ENCODE results near the gene PCDHGA6.
"Not testable (repeated sequence)": the region's sequence is repeated elsewhere in the genome, so short reads cannot be mapped to it uniquely, and the experiment has no call there.

PCDHGA6 gene

GRCh38 chr5:141392429-141393198 is 18.9 kb downstream of the PCDHGA6 start, which contains the start of gene PCDHGA8:
PCDHGA8 (plus strand) TSS chr5:141392633; CDS start chr5:141392814, 181 bp downstream.
- no peak for DNase-seq (ENCODE audit: low read depth in 3 of 3)

- no peak for DNase-seq (ENCODE audit: low read depth in 3 of 3)
Measured at GRCh38 chr5:141393267-141393666, 19.6 kb downstream of the PCDHGA6 start.

- not testable (repeated sequence) for DNase-seq (ENCODE audit: low read depth in 3 of 3)
Measured at GRCh38 chr5:141394401-141395187, 20.9 kb downstream of the PCDHGA6 start.

- peak in 1 of 3 donors; percentile 24 for DNase-seq (ENCODE audit: low read depth in 3 of 3)
Measured at GRCh38 chr5:141397756-141398551, 24.3 kb downstream of the PCDHGA6 start, which contains the start of gene PCDHGB5. PCDHGB5 (plus strand) TSS chr5:141397947; CDS start chr5:141398128, 181 bp downstream.

GRCh38 chr5:141398608-141399007 is 24.9 kb downstream of the PCDHGA6 start:
- no peak for DNase-seq (ENCODE audit: low read depth in 3 of 3)

- no peak for DNase-seq (ENCODE audit: low read depth in 3 of 3)
Measured at GRCh38 chr5:141399555-141400258, 26.0 kb downstream of the PCDHGA6 start.

GRCh38 chr5:141402553-141403243 is 29.0 kb downstream of the PCDHGA6 start, which contains the start of gene PCDHGA9:
PCDHGA9 (plus strand) TSS chr5:141402778; CDS start chr5:141402953, 175 bp downstream.
- no peak for DNase-seq (ENCODE audit: low read depth in 3 of 3)

GRCh38 chr5:141403387-141403786 is 29.7 kb downstream of the PCDHGA6 start:
- no peak for DNase-seq (ENCODE audit: low read depth in 3 of 3)

GRCh38 chr5:141407790-141408505 is 34.3 kb downstream of the PCDHGA6 start, which contains the start of gene PCDHGB6:
PCDHGB6 (plus strand) TSS chr5:141408021; CDS start chr5:141408203, 182 bp downstream.
- DNase-seq (ENCODE audit: low read depth in 3 of 3): not testable (repeated sequence)

- no peak for DNase-seq (ENCODE audit: low read depth in 3 of 3)
Measured at GRCh38 chr5:141409598-141410306, 36.1 kb downstream of the PCDHGA6 start.

GRCh38 chr5:141411575-141411974 is 37.9 kb downstream of the PCDHGA6 start:
- no peak for DNase-seq (ENCODE audit: low read depth in 3 of 3)

- peak in 1 of 3 donors; percentile 22 for DNase-seq (ENCODE audit: low read depth in 3 of 3)
Measured at GRCh38 chr5:141412854-141413539, 39.3 kb downstream of the PCDHGA6 start, which contains the start of gene PCDHGA10. PCDHGA10 (plus strand) TSS chr5:141412987; CDS start chr5:141413176, 189 bp downstream.

- DNase-seq (ENCODE audit: low read depth in 3 of 3): no peak
Measured at GRCh38 chr5:141413540-141414069, 39.9 kb downstream of the PCDHGA6 start.

- DNase-seq (ENCODE audit: low read depth in 3 of 3): not testable (repeated sequence)
Measured at GRCh38 chr5:141414548-141415274, 41.0 kb downstream of the PCDHGA6 start.

- DNase-seq (ENCODE audit: low read depth in 3 of 3): not testable (repeated sequence)
Measured at GRCh38 chr5:141415275-141415618, 41.6 kb downstream of the PCDHGA6 start.

- DNase-seq (ENCODE audit: low read depth in 3 of 3): peak in 2 of 3 donors; percentile 19 to 50
Measured at GRCh38 chr5:141417494-141418172, 43.9 kb downstream of the PCDHGA6 start, which contains the start of gene PCDHGB7. PCDHGB7 (plus strand) TSS chr5:141417677; CDS start chr5:141417860, 183 bp downstream.
